ENCODE results near the gene SHANK1.

SHANK1 gene

GRCh38 chr19:50649433-50650391 lies 69.9 kb downstream of the SHANK1 start, which contains the start of gene C19orf81 (continued):
- TF ChIP-seq PRDM10 (tag by site-specific recombination; IDR thresholded peaks at IDR 0.05), result peak; percentile 55; the same call in 1 of the 2 replicates
- TF ChIP-seq SP2 (tag by site-specific recombination; IDR thresholded peaks at IDR 0.05), result peak; percentile 13; the same call in 1 of the 2 replicates
- TF ChIP-seq ZNF335 (tag by site-specific recombination; conservative IDR thresholded peaks at IDR 0.05), result peak; percentile 79
- TF ChIP-seq BCL6B (tag by site-specific recombination; IDR thresholded peaks at IDR 0.05), result peak; percentile 100
- TF ChIP-seq ZNF175 (tag by site-specific recombination; IDR thresholded peaks at IDR 0.05), result 0 out of 2 replicates have a peak, but pooled peaks have one; percentile 29
- peak; percentile 66 for TF ChIP-seq ZBTB17 (tag by site-specific recombination; IDR thresholded peaks at IDR 0.05)
- TF ChIP-seq ZNF549 (tag by site-specific recombination; IDR thresholded peaks at IDR 0.05), result no peak
- TF ChIP-seq ZNF518A (tag by site-specific recombination; conservative IDR thresholded peaks at IDR 0.05; ENCODE audit: low read depth), result 0 out of 2 replicates have a peak, but pooled peaks have one; percentile 32
- peak; percentile 34; the same call in 1 of the 2 replicates for TF ChIP-seq ZXDB (tag by site-specific recombination; IDR thresholded peaks at IDR 0.05)
- TF ChIP-seq ZNF148 (tag by site-specific recombination; IDR thresholded peaks at IDR 0.05; ENCODE audit: borderline replicate concordance), result peak; percentile 55; the same call in 1 of the 2 replicates
- 0 out of 2 replicates have a peak, but pooled peaks have one; percentile 74 for TF ChIP-seq ZNF311 (tag by site-specific recombination; IDR thresholded peaks at IDR 0.05; ENCODE audit: borderline replicate concordance)
- no peak for TF ChIP-seq ZBTB10 (tag by site-specific recombination; IDR thresholded peaks at IDR 0.05)
- TF ChIP-seq ZNF621 (tag by site-specific recombination; IDR thresholded peaks at IDR 0.05), result peak; percentile 33; the same call in 1 of the 2 replicates
- TF ChIP-seq ZNF112 (tag by site-specific recombination; IDR thresholded peaks at IDR 0.05), result 0 out of 2 replicates have a peak, but pooled peaks have one; percentile 44
- no peak for TF ChIP-seq FEZF1 (tag by site-specific recombination; IDR thresholded peaks at IDR 0.05)
- no peak for TF ChIP-seq ZNF514 (tag by site-specific recombination; IDR thresholded peaks at IDR 0.05)
- TF ChIP-seq KLF9 (tag by site-specific recombination; IDR thresholded peaks at IDR 0.05; ENCODE audit: low read depth), result no peak
- 0 out of 2 replicates have a peak, but pooled peaks have one; percentile 18 for TF ChIP-seq ZNF248 (tag by site-specific recombination; IDR thresholded peaks at IDR 0.05)
- TF ChIP-seq ZNF623 (tag by site-specific recombination; IDR thresholded peaks at IDR 0.05), result no peak
- peak; percentile 37; the same call in 1 of the 2 replicates for TF ChIP-seq ZNF157 (tag by site-specific recombination; IDR thresholded peaks at IDR 0.05)
- TF ChIP-seq GLIS1 (tag by site-specific recombination; IDR thresholded peaks at IDR 0.05), result peak; percentile 66
